SK-N-MC (cell line): Measurements from ENCODE around the gene SLC6A6.

ENCODE experiments used
- EZH2 ChIP-seq: fragments of 200-600 bp; sonication (generic); IDR thresholded peaks from one replicate; pipeline ENCODE4 v1.6.1; 2017; ENCODE audit warnings: antibody characterized with exemption
- FOXP2 ChIP-seq: optimal IDR thresholded peaks from 2 replicates; pipeline ENCODE3; 2011; ENCODE audit warnings: mild to moderate bottlenecking, moderate library complexity; ENCODE audit not compliant: insufficient read depth; ENCODE audit errors: extremely low read length, control extremely low read depth
- POLR2AphosphoS5 ChIP-seq: IDR thresholded peaks from 2 replicates; pipeline ENCODE4 v1.6.1; 2012; ENCODE audit warnings: mild to moderate bottlenecking, low read depth, low read length, borderline replicate concordance

GRCh38 chr3:14369675-14370669 is 32.4 kb upstream of the SLC6A6 start:
- TF ChIP-seq EZH2 (no peak), POLR2AphosphoS5 (no peak), FOXP2 (no peak)
